Neural progenitor cell (in vitro differentiated cells): ENCODE measurements around the gene KCNH1. TPM values are rescaled to one million over a fixed set of nuclear protein-coding genes. Genes with fewer than 3 reads are reported as not detected.

ENCODE experiments used
- DNase-seq: peaks from one replicate; pipeline ENCODE4 v3.0.0-alpha.2; 2016; ENCODE audit warnings: low spot score
- H2AFZ ChIP-seq: fragments of 200-600 bp; sonication (generic); replicated peaks from 2 replicates; pipeline ENCODE4 v1.6.1; 2016; ENCODE audit warnings: antibody characterized with exemption
- H3F3A ChIP-seq: fragments of 200-600 bp; sonication (generic); 2 replicates; pipeline ENCODE4 v1.6.1; 2016; ENCODE audit warnings: antibody characterized with exemption, low read depth
- H3K27ac ChIP-seq: fragments of 200-600 bp; sonication (generic); 2 replicates; pipeline ENCODE4 v1.5.1; 2016; ENCODE audit warnings: mild to moderate bottlenecking
- H3K27me3 ChIP-seq: fragments of 200-600 bp; sonication (generic); 2 replicates; pipeline ENCODE4 v1.6.1; 2016; ENCODE audit warnings: mild to moderate bottlenecking, moderate library complexity
- H3K36me3 ChIP-seq: fragments of 200-600 bp; sonication (generic); 2 replicates; pipeline ENCODE4 v1.5.1; 2016
- H3K4me1 ChIP-seq: fragments of 200-600 bp; sonication (generic); 2 replicates; pipeline ENCODE4 v1.6.1; 2016; ENCODE audit warnings: mixed run types
- H3K4me2 ChIP-seq: fragments of 200-600 bp; sonication (generic); 2 replicates; pipeline ENCODE4 v1.6.1; 2016
- H3K4me3 ChIP-seq: fragments of 200-600 bp; sonication (generic); 2 replicates; pipeline ENCODE4 v1.5.1; 2016
- H3K79me2 ChIP-seq: fragments of 200-600 bp; sonication (generic); 2 replicates; pipeline ENCODE4 v1.6.1; 2016; ENCODE audit warnings: low read depth
- H3K9ac ChIP-seq: fragments of 200-600 bp; sonication (generic); 2 replicates; pipeline ENCODE4 v1.6.1; 2016
- H3K9me3 ChIP-seq: fragments of 200-600 bp; sonication (generic); 2 replicates; pipeline ENCODE4 v1.5.1; 2016; ENCODE audit warnings: low read depth
- H4K20me1 ChIP-seq: fragments of 200-600 bp; sonication (generic); 2 replicates; pipeline ENCODE4 v1.6.1; 2016; ENCODE audit warnings: low read depth
- H3K27ac Mint-ChIP-seq: 3 replicates; pipeline ENCODE4 v1.8.0; 2021; ENCODE audit warnings: mixed read lengths
- H3K27me3 Mint-ChIP-seq: 2 replicates; pipeline ENCODE4 v1.8.0; 2022; ENCODE audit warnings: low read depth, mild to moderate bottlenecking, inconsistent platforms, moderate library complexity, mixed read lengths; ENCODE audit not compliant: insufficient read depth
- H3K36me3 Mint-ChIP-seq: 3 replicates; pipeline ENCODE4 v1.8.0; 2021; ENCODE audit warnings: mixed read lengths
- H3K4me1 Mint-ChIP-seq: 3 replicates; pipeline ENCODE4 v1.8.0; 2021; ENCODE audit warnings: mixed read lengths
- H3K4me3 Mint-ChIP-seq: 3 replicates; pipeline ENCODE4 v1.8.0; 2021; ENCODE audit warnings: mild to moderate bottlenecking, moderate library complexity, mixed read lengths
- H3K9me3 Mint-ChIP-seq: 3 replicates; pipeline ENCODE4 v1.8.0; 2020; ENCODE audit warnings: mixed read lengths
- EZH2 ChIP-seq: fragments of 200-600 bp; sonication (generic); IDR thresholded peaks from 2 replicates; pipeline ENCODE4 v1.6.1; 2017; ENCODE audit warnings: antibody characterized with exemption, mild to moderate bottlenecking, moderate library complexity
- EZH2phosphoT487 ChIP-seq: fragments of 200-600 bp; sonication (generic); IDR thresholded peaks from 2 replicates; pipeline ENCODE4 v1.6.1; 2017; ENCODE audit warnings: antibody characterized with exemption
- total RNA-seq: library from RNA; depleted of rRNA; stranded (reverse); fragments of >200 nt; gene quantifications from 2 replicates; pipeline ENCODE4 v1.2.3, GENCODE V29; 2015; ENCODE audit warnings: low replicate concordance
- TF ChIP-seq, protein P1 (sequence below): fragments of 200-600 bp; sonication (generic); IDR thresholded peaks from 2 replicates; pipeline ENCODE4 v1.5.1; 2017; ENCODE audit warnings: antibody characterized with exemption, mild to moderate bottlenecking

The KCNH1 gene
- total RNA-seq, 1 donor from 2014 or later: 1.6 TPM

DNA sequence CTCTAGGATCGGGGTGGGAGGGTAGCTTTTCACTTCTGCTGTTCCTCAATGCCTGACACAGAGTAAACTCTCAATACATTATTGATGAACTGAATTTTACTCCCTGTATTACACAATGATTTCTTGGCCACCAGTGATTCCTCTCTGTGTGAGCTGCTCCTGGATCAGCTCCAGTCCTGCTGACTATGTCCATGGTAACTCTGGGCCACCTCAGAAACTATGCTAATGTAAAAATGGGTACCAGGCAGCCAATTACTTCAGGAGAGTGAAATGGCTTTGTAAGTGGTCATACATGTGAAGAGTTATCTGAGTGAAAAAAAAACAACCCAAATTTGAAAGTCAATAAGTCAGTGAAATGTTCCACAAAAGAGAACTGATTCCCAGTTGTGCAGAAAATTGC, 311.0 kb downstream of the KCNH1 start:
- Histone ChIP-seq H3K36me3 (no peaks in the 10 kb centered on the region), H3K4me3 (no peak overlapping the region), H3F3A (no peaks in the 10 kb centered on the region), H3K27me3 (no peaks in the 10 kb centered on the region), H3K9me3 (no peaks in the 10 kb centered on the region), H3K9ac (no peak overlapping the region), H3K4me1 (no peaks in the 10 kb centered on the region), H4K20me1 (no peaks in the 10 kb centered on the region), H3K4me2 (no peak overlapping the region), H3K79me2 (no peaks in the 10 kb centered on the region), H2AFZ (no peak overlapping the region), H3K27ac (no peak overlapping the region)
- no peak for DNase-seq
- H3K9me3 Mint-ChIP-seq: no peaks in the 10 kb centered on the region
- H3K27ac Mint-ChIP-seq: no peak overlapping the region
- no peaks in the 10 kb centered on the region for H3K4me1 Mint-ChIP-seq
- TF ChIP-seq EZH2: no peak
- TF ChIP-seq, protein P1, sequence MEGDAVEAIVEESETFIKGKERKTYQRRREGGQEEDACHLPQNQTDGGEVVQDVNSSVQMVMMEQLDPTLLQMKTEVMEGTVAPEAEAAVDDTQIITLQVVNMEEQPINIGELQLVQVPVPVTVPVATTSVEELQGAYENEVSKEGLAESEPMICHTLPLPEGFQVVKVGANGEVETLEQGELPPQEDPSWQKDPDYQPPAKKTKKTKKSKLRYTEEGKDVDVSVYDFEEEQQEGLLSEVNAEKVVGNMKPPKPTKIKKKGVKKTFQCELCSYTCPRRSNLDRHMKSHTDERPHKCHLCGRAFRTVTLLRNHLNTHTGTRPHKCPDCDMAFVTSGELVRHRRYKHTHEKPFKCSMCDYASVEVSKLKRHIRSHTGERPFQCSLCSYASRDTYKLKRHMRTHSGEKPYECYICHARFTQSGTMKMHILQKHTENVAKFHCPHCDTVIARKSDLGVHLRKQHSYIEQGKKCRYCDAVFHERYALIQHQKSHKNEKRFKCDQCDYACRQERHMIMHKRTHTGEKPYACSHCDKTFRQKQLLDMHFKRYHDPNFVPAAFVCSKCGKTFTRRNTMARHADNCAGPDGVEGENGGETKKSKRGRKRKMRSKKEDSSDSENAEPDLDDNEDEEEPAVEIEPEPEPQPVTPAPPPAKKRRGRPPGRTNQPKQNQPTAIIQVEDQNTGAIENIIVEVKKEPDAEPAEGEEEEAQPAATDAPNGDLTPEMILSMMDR: no peak
- no peak for TF ChIP-seq EZH2phosphoT487
- no peaks in the 10 kb centered on the region for H3K36me3 Mint-ChIP-seq
- H3K4me3 Mint-ChIP-seq: no peak overlapping the region
- peaks cover 2% of the 10 kb centered on the region for H3K27me3 Mint-ChIP-seq

- Mint-ChIP-seq H3K27me3 (peaks cover 2% of the 10 kb centered on the region), H3K9me3 (no peaks in the 10 kb centered on the region), H3K4me1 (no peaks in the 10 kb centered on the region), H3K27ac (no peak overlapping the region), H3K36me3 (no peaks in the 10 kb centered on the region), H3K4me3 (no peak overlapping the region)
- Histone ChIP-seq H3K9ac (no peak overlapping the region), H2AFZ (no peak overlapping the region), H3K4me2 (no peak overlapping the region), H3K9me3 (no peaks in the 10 kb centered on the region), H3F3A (no peaks in the 10 kb centered on the region), H3K79me2 (no peaks in the 10 kb centered on the region), H3K27ac (no peak overlapping the region), H3K36me3 (no peaks in the 10 kb centered on the region), H3K27me3 (no peaks in the 10 kb centered on the region), H3K4me1 (no peaks in the 10 kb centered on the region), H4K20me1 (no peaks in the 10 kb centered on the region), H3K4me3 (no peak overlapping the region)
- TF ChIP-seq EZH2phosphoT487 (no peak), EZH2 (no peak)
- TF ChIP-seq, protein P1: no peak
- no peak for DNase-seq
Measured at GRCh38 chr1:210822241-210822640, 311.7 kb downstream of the KCNH1 start.

DNA sequence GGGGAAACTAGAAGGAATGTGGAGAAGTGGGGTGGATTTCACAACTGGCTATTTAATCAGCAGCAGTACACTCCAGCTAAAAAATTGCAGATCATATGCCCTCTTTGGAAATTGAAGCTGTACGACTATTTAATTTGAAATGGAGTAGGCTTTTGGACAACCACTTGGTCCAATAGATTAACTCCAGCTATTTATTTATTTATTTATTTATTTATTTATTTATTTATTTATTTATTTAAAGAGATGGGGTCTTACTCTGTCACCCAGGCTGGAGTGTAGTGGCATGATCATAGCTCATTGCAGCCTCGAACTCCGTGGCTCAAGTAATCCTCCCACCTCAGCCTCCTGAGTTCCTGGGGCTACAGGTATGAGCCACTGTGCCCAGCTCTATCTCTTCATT, 312.3 kb downstream of the KCNH1 start:
- no peak overlapping the region for H2AFZ ChIP-seq
- no peaks in the 10 kb centered on the region for H3K9me3 ChIP-seq
- H3K4me3 ChIP-seq: no peak overlapping the region
- H3K4me2 ChIP-seq: no peak overlapping the region
- DNase-seq: no peak
- TF ChIP-seq EZH2phosphoT487 (no peak), EZH2 (no peak)
- TF ChIP-seq, protein P1: no peak
- no peaks in the 10 kb centered on the region for H3K4me1 ChIP-seq
- Mint-ChIP-seq H3K36me3 (no peaks in the 10 kb centered on the region), H3K4me1 (no peaks in the 10 kb centered on the region), H3K4me3 (no peak overlapping the region), H3K27me3 (peaks cover 2% of the 10 kb centered on the region), H3K9me3 (no peaks in the 10 kb centered on the region), H3K27ac (no peak overlapping the region)
- H3K27ac ChIP-seq: no peak overlapping the region
- no peaks in the 10 kb centered on the region for H4K20me1 ChIP-seq
- no peaks in the 10 kb centered on the region for H3K79me2 ChIP-seq
- no peaks in the 10 kb centered on the region for H3K36me3 ChIP-seq
- no peaks in the 10 kb centered on the region for H3F3A ChIP-seq
- no peaks in the 10 kb centered on the region for H3K27me3 ChIP-seq
- no peak overlapping the region for H3K9ac ChIP-seq
